Measurements from ENCODE around the gene UVRAG.

Gene UVRAG

GRCh38 chr11:76148231-76148630 lies 333.2 kb downstream of the UVRAG start:
- Histone ChIP-seq H3K9me3 (ENCODE audit: control insufficient read depth in 1 of 2, low read length in 2 of 2) (no peaks in the 10 kb centered on the region), H3K36me3 (ENCODE audit: control insufficient read depth in 1 of 2, insufficient read depth in 2 of 2, low read length in 2 of 2) (peaks cover 0 to 2% of the 10 kb centered on the region in 2 donors), H3K27ac (ENCODE audit: low read length) (peak overlapping the region; percentile 61), H3K27me3 (ENCODE audit: low read depth, low read length) (no peaks in the 10 kb centered on the region), H3K4me1 (ENCODE audit: control insufficient read depth in 1 of 2, insufficient read depth in 2 of 2, low read length in 2 of 2) (peaks cover 0 to 11% of the 10 kb centered on the region in 2 donors), H3K4me3 (ENCODE audit: low read depth in 1 of 2, low read length in 2 of 2) (no peak overlapping the region)

- H3K4me1 ChIP-seq (ENCODE audit: control insufficient read depth in 1 of 2, insufficient read depth in 2 of 2, low read length in 2 of 2): peaks cover 0 to 11% of the 10 kb centered on the region in 2 donors
- no peak overlapping the region for H3K4me3 ChIP-seq (ENCODE audit: low read depth in 1 of 2, low read length in 2 of 2)
- no peaks in the 10 kb centered on the region for H3K9me3 ChIP-seq (ENCODE audit: control insufficient read depth in 1 of 2, low read length in 2 of 2)
- H3K36me3 ChIP-seq (ENCODE audit: control insufficient read depth in 1 of 2, insufficient read depth in 2 of 2, low read length in 2 of 2): no peaks in the 10 kb centered on the region
- H3K27me3 ChIP-seq (ENCODE audit: low read depth, low read length): no peaks in the 10 kb centered on the region
- H3K27ac ChIP-seq (ENCODE audit: low read length): peak overlapping the region; percentile 61
Observed at GRCh38 chr11:76148941-76149613, 334.1 kb downstream of the UVRAG start.

GRCh38 chr11:76149713-76150112 lies 334.7 kb downstream of the UVRAG start:
- Histone ChIP-seq H3K27me3 (ENCODE audit: low read depth, low read length) (no peaks in the 10 kb centered on the region), H3K4me3 (ENCODE audit: low read depth in 1 of 2, low read length in 2 of 2) (no peak overlapping the region), H3K4me1 (ENCODE audit: control insufficient read depth in 1 of 2, insufficient read depth in 2 of 2, low read length in 2 of 2) (peaks cover 0 to 11% of the 10 kb centered on the region in 2 donors), H3K9me3 (ENCODE audit: control insufficient read depth in 1 of 2, low read length in 2 of 2) (no peaks in the 10 kb centered on the region), H3K36me3 (ENCODE audit: control insufficient read depth in 1 of 2, insufficient read depth in 2 of 2, low read length in 2 of 2) (no peaks in the 10 kb centered on the region), H3K27ac (ENCODE audit: low read length) (no peak overlapping the region)

GRCh38 chr11:76150141-76150540 lies 335.1 kb downstream of the UVRAG start:
- H3K9me3 ChIP-seq (ENCODE audit: control insufficient read depth in 1 of 2, low read length in 2 of 2): no peaks in the 10 kb centered on the region
- no peaks in the 10 kb centered on the region for H3K27me3 ChIP-seq (ENCODE audit: low read depth, low read length)
- peaks cover 0 to 11% of the 10 kb centered on the region in 2 donors for H3K4me1 ChIP-seq (ENCODE audit: control insufficient read depth in 1 of 2, insufficient read depth in 2 of 2, low read length in 2 of 2)
- no peaks in the 10 kb centered on the region for H3K36me3 ChIP-seq (ENCODE audit: control insufficient read depth in 1 of 2, insufficient read depth in 2 of 2, low read length in 2 of 2)
- H3K27ac ChIP-seq (ENCODE audit: low read length): no peak overlapping the region
- no peak overlapping the region for H3K4me3 ChIP-seq (ENCODE audit: low read depth in 1 of 2, low read length in 2 of 2)

GRCh38 chr11:76151556-76152085 lies 336.6 kb downstream of the UVRAG start:
- H3K4me3 ChIP-seq (ENCODE audit: low read depth in 1 of 2, low read length in 2 of 2): peak overlapping the region in 1 of 2 donors; percentile 55
- no peaks in the 10 kb centered on the region for H3K36me3 ChIP-seq (ENCODE audit: control insufficient read depth in 1 of 2, insufficient read depth in 2 of 2, low read length in 2 of 2)
- H3K27ac ChIP-seq (ENCODE audit: low read length): no peak overlapping the region
- no peaks in the 10 kb centered on the region for H3K9me3 ChIP-seq (ENCODE audit: control insufficient read depth in 1 of 2, low read length in 2 of 2)
- H3K4me1 ChIP-seq (ENCODE audit: control insufficient read depth in 1 of 2, insufficient read depth in 2 of 2, low read length in 2 of 2): peaks cover 0 to 11% of the 10 kb centered on the region in 2 donors
- no peaks in the 10 kb centered on the region for H3K27me3 ChIP-seq (ENCODE audit: low read depth, low read length)

GRCh38 chr11:76152086-76152681 lies 337.2 kb downstream of the UVRAG start:
- Histone ChIP-seq H3K4me3 (ENCODE audit: low read depth in 1 of 2, low read length in 2 of 2) (peak overlapping the region; percentile 44 to 55), H3K27ac (ENCODE audit: low read length) (no peak overlapping the region), H3K4me1 (ENCODE audit: control insufficient read depth in 1 of 2, insufficient read depth in 2 of 2, low read length in 2 of 2) (peaks cover 0 to 11% of the 10 kb centered on the region in 2 donors), H3K36me3 (ENCODE audit: control insufficient read depth in 1 of 2, insufficient read depth in 2 of 2, low read length in 2 of 2) (no peaks in the 10 kb centered on the region), H3K27me3 (ENCODE audit: low read depth, low read length) (no peaks in the 10 kb centered on the region), H3K9me3 (ENCODE audit: control insufficient read depth in 1 of 2, low read length in 2 of 2) (no peaks in the 10 kb centered on the region)

GRCh38 chr11:76152741-76153570 lies 337.9 kb downstream of the UVRAG start:
- H3K4me3 ChIP-seq (ENCODE audit: low read depth in 1 of 2, low read length in 2 of 2): peak overlapping the region; percentile 44 to 55

GRCh38 chr11:76153571-76153923 lies 338.5 kb downstream of the UVRAG start:
- H3K4me3 ChIP-seq (ENCODE audit: low read depth in 1 of 2, low read length in 2 of 2): no peak overlapping the region
- H3K4me1 ChIP-seq (ENCODE audit: control insufficient read depth in 1 of 2, insufficient read depth in 2 of 2, low read length in 2 of 2): peaks cover 0 to 11% of the 10 kb centered on the region in 2 donors
- no peaks in the 10 kb centered on the region for H3K9me3 ChIP-seq (ENCODE audit: control insufficient read depth in 1 of 2, low read length in 2 of 2)
- H3K27me3 ChIP-seq (ENCODE audit: low read depth, low read length): no peaks in the 10 kb centered on the region
- H3K36me3 ChIP-seq (ENCODE audit: control insufficient read depth in 1 of 2, insufficient read depth in 2 of 2, low read length in 2 of 2): no peaks in the 10 kb centered on the region
- H3K27ac ChIP-seq (ENCODE audit: low read length): no peak overlapping the region

More at GRCh38 chr11:76152741-76153570, 337.9 kb downstream of the UVRAG start:
- H3K27me3 ChIP-seq (ENCODE audit: low read depth, low read length): no peaks in the 10 kb centered on the region
- no peaks in the 10 kb centered on the region for H3K36me3 ChIP-seq (ENCODE audit: control insufficient read depth in 1 of 2, insufficient read depth in 2 of 2, low read length in 2 of 2)
- H3K4me1 ChIP-seq (ENCODE audit: control insufficient read depth in 1 of 2, insufficient read depth in 2 of 2, low read length in 2 of 2): peaks cover 0 to 11% of the 10 kb centered on the region in 2 donors
- no peaks in the 10 kb centered on the region for H3K9me3 ChIP-seq (ENCODE audit: control insufficient read depth in 1 of 2, low read length in 2 of 2)
- no peak overlapping the region for H3K27ac ChIP-seq (ENCODE audit: low read length)

GRCh38 chr11:76155500-76156227 lies 340.7 kb downstream of the UVRAG start:
- no peak overlapping the region for H3K27ac ChIP-seq (ENCODE audit: low read length)
- H3K27me3 ChIP-seq (ENCODE audit: low read depth, low read length): no peaks in the 10 kb centered on the region
- no peak overlapping the region for H3K4me3 ChIP-seq (ENCODE audit: low read depth in 1 of 2, low read length in 2 of 2)
- H3K4me1 ChIP-seq (ENCODE audit: control insufficient read depth in 1 of 2, insufficient read depth in 2 of 2, low read length in 2 of 2): peaks cover 0 to 11% of the 10 kb centered on the region in 2 donors
- H3K36me3 ChIP-seq (ENCODE audit: control insufficient read depth in 1 of 2, insufficient read depth in 2 of 2, low read length in 2 of 2): no peaks in the 10 kb centered on the region
- H3K9me3 ChIP-seq (ENCODE audit: control insufficient read depth in 1 of 2, low read length in 2 of 2): no peaks in the 10 kb centered on the region

- no peaks in the 10 kb centered on the region for H3K27me3 ChIP-seq (ENCODE audit: low read depth, low read length)
- no peak overlapping the region for H3K27ac ChIP-seq (ENCODE audit: low read length)
- H3K36me3 ChIP-seq (ENCODE audit: control insufficient read depth in 1 of 2, insufficient read depth in 2 of 2, low read length in 2 of 2): no peaks in the 10 kb centered on the region
- H3K4me3 ChIP-seq (ENCODE audit: low read depth in 1 of 2, low read length in 2 of 2): no peak overlapping the region
- H3K4me1 ChIP-seq (ENCODE audit: control insufficient read depth in 1 of 2, insufficient read depth in 2 of 2, low read length in 2 of 2): peaks cover 0 to 19% of the 10 kb centered on the region in 2 donors
- H3K9me3 ChIP-seq (ENCODE audit: control insufficient read depth in 1 of 2, low read length in 2 of 2): no peaks in the 10 kb centered on the region
Observed at GRCh38 chr11:76156971-76157427, 342.0 kb downstream of the UVRAG start.

Data from muscle layer of duodenum (tissue), 2 donors.